Caco-2 (cell line): Measurements from ENCODE around the gene TCF7L1. TPM values are rescaled to one million over a fixed set of nuclear protein-coding genes. Genes with fewer than 3 reads are reported as not detected.

Source experiments
- BruUV-seq: library from RNA; stranded (reverse); fragments of 400-500 nt; replicated peaks from 2 replicates; lab custom pipeline; 2021; lab: Mats Ljungman, UMichigan
- CTCF ChIA-PET: fragments of 300-600 bp; sonication (Branson Sonifier 250); formaldehyde crosslinking; loops from one replicate; lab custom pipeline; 2022; ENCODE audit warnings: antibody characterized with exemption; lab: Charles Lee
- POLR2A ChIA-PET: fragments of 300-600 bp; sonication (Branson Sonifier 250); formaldehyde crosslinking; loops from one replicate; lab custom pipeline; 2022; ENCODE audit warnings: antibody characterized with exemption; lab: Charles Lee
- DNase-seq, 2 experiments: peaks; one replicate each; pipeline versions ENCODE4 v3.0.0 to v3.0.0-alpha.2; 2020 to 2022
- H3K27me3 ChIP-seq: replicated peaks from 2 replicates; pipeline ENCODE4 v1.6.0; 2011; ENCODE audit warnings: low read length; ENCODE audit not compliant: control insufficient read depth, insufficient read depth
- H3K36me3 ChIP-seq: 2 replicates; pipeline ENCODE4 v1.5.1; 2011; ENCODE audit warnings: low read length; ENCODE audit not compliant: control insufficient read depth, insufficient read depth
- H3K4me1 ChIP-seq: fragments of 250-450 bp; sonication (Bioruptor Pico); 2 replicates; pipeline ENCODE4 v1.5.1; 2020; ENCODE audit warnings: mild to moderate bottlenecking
- H3K4me3 ChIP-seq: 2 replicates; pipeline ENCODE4 v1.5.1; 2011; ENCODE audit warnings: low read depth, mild to moderate bottlenecking, control low read depth, low read length
- H3K9me3 ChIP-seq: fragments of 250-450 bp; sonication (Bioruptor Pico); 2 replicates; pipeline ENCODE4 v1.5.1; 2020; ENCODE audit warnings: mild to moderate bottlenecking, moderate library complexity
- H3K27ac Mint-ChIP-seq: one replicate; pipeline ENCODE4 v1.8.0; 2022; ENCODE audit warnings: mixed read lengths; ENCODE audit not compliant: unreplicated experiment
- H3K27me3 Mint-ChIP-seq: one replicate; pipeline ENCODE4 v1.8.0; 2022; ENCODE audit warnings: mixed read lengths; ENCODE audit not compliant: insufficient read depth, unreplicated experiment
- H3K36me3 Mint-ChIP-seq: one replicate; pipeline ENCODE4 v1.8.0; 2022; ENCODE audit warnings: mild to moderate bottlenecking, mixed read lengths; ENCODE audit not compliant: insufficient read depth, unreplicated experiment
- H3K4me1 Mint-ChIP-seq: one replicate; pipeline ENCODE4 v1.8.0; 2022; ENCODE audit warnings: low read depth, mixed read lengths; ENCODE audit not compliant: unreplicated experiment
- H3K4me3 Mint-ChIP-seq: one replicate; pipeline ENCODE4 v1.8.0; 2022; ENCODE audit warnings: mild to moderate bottlenecking, moderate library complexity, mixed read lengths; ENCODE audit not compliant: unreplicated experiment
- H3K9me3 Mint-ChIP-seq: one replicate; pipeline ENCODE4 v1.8.0; 2022; ENCODE audit warnings: mixed read lengths; ENCODE audit not compliant: unreplicated experiment
- intact Hi-C: fragments of 100-400 bp; cut with micrococcal nuclease; formaldehyde crosslinking; loops from one replicate; pipeline ENCODE4 v1.10.0; 2022; ENCODE audit not compliant: unreplicated experiment
- total RNA-seq: library from RNA; stranded (reverse); gene quantifications from 2 replicates; pipeline ENCODE4 v1.2.3, GENCODE V29; 2022
- TF ChIP-seq, protein P1 (sequence below), 2 experiments: fragments of 200-600 bp in 1 of 2; IDR thresholded peaks; 1 replicate in 1 of 2; 2 replicates in 1 of 2; pipeline versions ENCODE4 v1.5.1 to v1.8.0; 2011 to 2022; ENCODE audit warnings: antibody characterized with exemption in 1 of 2, control low read depth in 1 of 2, inconsistent platforms in 1 of 2, low read depth in 1 of 2, low read length in 1 of 2, mild to moderate bottlenecking in 1 of 2, moderate library complexity in 1 of 2; ENCODE audit not compliant: insufficient read depth in 1 of 2, severe bottlenecking in 1 of 2, unreplicated experiment in 1 of 2

Gene TCF7L1
- total RNA-seq, 1 experiment from 2014 or later = 29.0 TPM

- peaks cover 4% of the 10 kb centered on the region for H3K36me3 Mint-ChIP-seq
- H3K4me3 Mint-ChIP-seq = no peak overlapping the region
- TF ChIP-seq, protein P1, sequence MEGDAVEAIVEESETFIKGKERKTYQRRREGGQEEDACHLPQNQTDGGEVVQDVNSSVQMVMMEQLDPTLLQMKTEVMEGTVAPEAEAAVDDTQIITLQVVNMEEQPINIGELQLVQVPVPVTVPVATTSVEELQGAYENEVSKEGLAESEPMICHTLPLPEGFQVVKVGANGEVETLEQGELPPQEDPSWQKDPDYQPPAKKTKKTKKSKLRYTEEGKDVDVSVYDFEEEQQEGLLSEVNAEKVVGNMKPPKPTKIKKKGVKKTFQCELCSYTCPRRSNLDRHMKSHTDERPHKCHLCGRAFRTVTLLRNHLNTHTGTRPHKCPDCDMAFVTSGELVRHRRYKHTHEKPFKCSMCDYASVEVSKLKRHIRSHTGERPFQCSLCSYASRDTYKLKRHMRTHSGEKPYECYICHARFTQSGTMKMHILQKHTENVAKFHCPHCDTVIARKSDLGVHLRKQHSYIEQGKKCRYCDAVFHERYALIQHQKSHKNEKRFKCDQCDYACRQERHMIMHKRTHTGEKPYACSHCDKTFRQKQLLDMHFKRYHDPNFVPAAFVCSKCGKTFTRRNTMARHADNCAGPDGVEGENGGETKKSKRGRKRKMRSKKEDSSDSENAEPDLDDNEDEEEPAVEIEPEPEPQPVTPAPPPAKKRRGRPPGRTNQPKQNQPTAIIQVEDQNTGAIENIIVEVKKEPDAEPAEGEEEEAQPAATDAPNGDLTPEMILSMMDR (IDR thresholded peaks at IDR 0.05; ENCODE audit: insufficient read depth in 1 of 2, low read depth in 1 of 2, low read length in 1 of 2, severe bottlenecking in 1 of 2, unreplicated experiment in 1 of 2) = no peak
- peaks cover 23% of the 10 kb centered on the region for H3K4me1 Mint-ChIP-seq
- ChIA-PET CTCF (interaction anchor here (0.6 to 1.1 kb wide), 4 partner anchors 9 to 113 kb away, joined by 3 to 4 read pairs (median 3); no protein-coding TSS in a partner anchor), POLR2A (no interaction called here)
- no TSS peak for BruUV-seq
- no peak for DNase-seq
- intact Hi-C loops = loop anchor here (5.0 kb wide), 1 partner anchor 47 kb away; no protein-coding TSS in a partner anchor
- Histone ChIP-seq H3K4me3 (no peak overlapping the region), H3K9me3 (no peaks in the 10 kb centered on the region), H3K4me1 (peaks cover 36% of the 10 kb centered on the region), H3K36me3 (no peaks in the 10 kb centered on the region), H3K27me3 (no peaks in the 10 kb centered on the region)
- H3K9me3 Mint-ChIP-seq = no peaks in the 10 kb centered on the region
- H3K27ac Mint-ChIP-seq = no peak overlapping the region
- H3K27me3 Mint-ChIP-seq = no peaks in the 10 kb centered on the region
These were observed 51.8 kb downstream of the TCF7L1 start for GRCh38 chr2:85184990-85185389.

GRCh38 chr2:85185431-85185940 is 52.3 kb downstream of the TCF7L1 start:
- Mint-ChIP-seq H3K27ac (no peak overlapping the region), H3K4me3 (no peak overlapping the region), H3K27me3 (no peaks in the 10 kb centered on the region), H3K36me3 (peaks cover 4% of the 10 kb centered on the region), H3K9me3 (no peaks in the 10 kb centered on the region), H3K4me1 (peaks cover 28% of the 10 kb centered on the region)
- ChIA-PET POLR2A (no interaction called here), CTCF (interaction anchor here (0.6 to 1.1 kb wide), 7 partner anchors 9 to 113 kb away, joined by 3 to 4 read pairs (median 3); no protein-coding TSS in a partner anchor)
- Histone ChIP-seq H3K4me1 (peaks cover 41% of the 10 kb centered on the region), H3K27me3 (no peaks in the 10 kb centered on the region), H3K4me3 (no peak overlapping the region), H3K9me3 (no peaks in the 10 kb centered on the region), H3K36me3 (no peaks in the 10 kb centered on the region)
- no TSS peak for BruUV-seq
- no peak for DNase-seq
- TF ChIP-seq, protein P1 (IDR thresholded peaks at IDR 0.05; ENCODE audit: insufficient read depth in 1 of 2, low read depth in 1 of 2, low read length in 1 of 2, severe bottlenecking in 1 of 2, unreplicated experiment in 1 of 2) = no peak
- intact Hi-C loops = loop anchor here (5.0 kb wide), 1 partner anchor 47 kb away; no protein-coding TSS in a partner anchor

GRCh38 chr2:85187069-85187468 is 53.9 kb downstream of the TCF7L1 start:
- Histone ChIP-seq H3K4me1 (peaks cover 48% of the 10 kb centered on the region), H3K4me3 (no peak overlapping the region), H3K27me3 (no peaks in the 10 kb centered on the region), H3K9me3 (no peaks in the 10 kb centered on the region), H3K36me3 (no peaks in the 10 kb centered on the region)
- H3K27me3 Mint-ChIP-seq = no peaks in the 10 kb centered on the region
- H3K9me3 Mint-ChIP-seq = no peaks in the 10 kb centered on the region
- H3K4me1 Mint-ChIP-seq = peaks cover 29% of the 10 kb centered on the region
- TF ChIP-seq, protein P1 (IDR thresholded peaks at IDR 0.05; ENCODE audit: insufficient read depth in 1 of 2, low read depth in 1 of 2, low read length in 1 of 2, severe bottlenecking in 1 of 2, unreplicated experiment in 1 of 2) = no peak
- POLR2A ChIA-PET = no interaction called here
- intact Hi-C loops = loop anchor here (5.0 kb wide), 1 partner anchor 45 kb away; no protein-coding TSS in a partner anchor
- no peak overlapping the region for H3K27ac Mint-ChIP-seq
- H3K4me3 Mint-ChIP-seq = no peak overlapping the region
- DNase-seq = no peak
- no TSS peak for BruUV-seq
- CTCF ChIA-PET = interaction anchor here (1.2 to 1.5 kb wide), 2 partner anchors 98 to 111 kb away, joined by 6 to 9 read pairs; no protein-coding TSS in a partner anchor
- peaks cover 4% of the 10 kb centered on the region for H3K36me3 Mint-ChIP-seq
